ENCODE results near the gene TYW1B. TPM values are rescaled to one million over a fixed set of nuclear protein-coding genes. Genes with fewer than 3 reads are reported as not detected.
"Not testable (repeated sequence)": the region's sequence is repeated elsewhere in the genome, so short reads cannot be mapped to it uniquely, and the experiment has no call there.

Gene TYW1B
- total RNA-seq, 2 experiments from 2014 or later = 3.6 to 4.0 TPM

DNA sequence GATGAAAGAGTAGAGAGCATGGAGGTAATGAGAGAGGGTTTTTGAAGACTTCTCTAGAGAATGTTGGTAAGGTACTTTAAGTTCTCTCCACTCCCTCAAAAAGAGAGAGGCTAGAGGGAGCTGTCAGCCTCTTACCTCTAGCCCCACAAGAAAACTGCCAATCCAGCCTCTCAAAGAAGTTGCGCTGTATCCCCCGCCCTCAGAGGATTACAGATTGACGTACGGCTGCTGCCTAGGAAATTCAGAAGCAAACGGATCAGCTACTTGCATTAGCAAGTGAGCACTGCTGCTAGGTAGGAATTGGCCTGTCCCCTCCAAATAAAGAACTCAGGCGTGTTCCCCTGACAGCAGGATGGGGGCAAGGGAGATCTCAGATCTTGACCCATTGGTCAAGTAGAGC lies 34.2 kb downstream of the TYW1B start:
- H3K36me3 Mint-ChIP-seq (ENCODE audit: low read depth) = peaks cover 46% of the 10 kb centered on the region
- CTCF ChIA-PET = no interaction called here
- POLR2A ChIA-PET = no interaction called here
- no peaks in the 10 kb centered on the region for H3K9me3 Mint-ChIP-seq
- Histone ChIP-seq H3K4me3 (ENCODE audit: low read length) (no peak overlapping the region), H3K27ac (ENCODE audit: low read depth in 1 of 2, low read length in 2 of 2) (no peak overlapping the region), H3K9me3 (ENCODE audit: control insufficient read depth in 1 of 2, insufficient read depth in 1 of 2, low read length in 2 of 2) (peaks cover 0 to 5% of the 10 kb centered on the region in 2 experiments), H3K4me1 (ENCODE audit: insufficient read depth, low read length) (no peaks in the 10 kb centered on the region), H3K36me3 (ENCODE audit: insufficient read depth, low read length) (peaks cover 8% of the 10 kb centered on the region), H3K27me3 (ENCODE audit: control insufficient read depth in 1 of 2, insufficient read depth in 2 of 2, low read length in 2 of 2) (no peaks in the 10 kb centered on the region)
- no peak overlapping the region for H3K27ac Mint-ChIP-seq
- DNase-seq (no peak), ATAC-seq (ENCODE audit: poor library complexity) (no peak)
- no peaks in the 10 kb centered on the region for H3K4me1 Mint-ChIP-seq (ENCODE audit: low read depth)
- H3K27me3 Mint-ChIP-seq = no peaks in the 10 kb centered on the region
- intact Hi-C loops (cut with DNase I, micrococcal nuclease) = no loop called here
- H3K4me3 Mint-ChIP-seq = no peak overlapping the region
- TF ChIP-seq, protein P1, sequence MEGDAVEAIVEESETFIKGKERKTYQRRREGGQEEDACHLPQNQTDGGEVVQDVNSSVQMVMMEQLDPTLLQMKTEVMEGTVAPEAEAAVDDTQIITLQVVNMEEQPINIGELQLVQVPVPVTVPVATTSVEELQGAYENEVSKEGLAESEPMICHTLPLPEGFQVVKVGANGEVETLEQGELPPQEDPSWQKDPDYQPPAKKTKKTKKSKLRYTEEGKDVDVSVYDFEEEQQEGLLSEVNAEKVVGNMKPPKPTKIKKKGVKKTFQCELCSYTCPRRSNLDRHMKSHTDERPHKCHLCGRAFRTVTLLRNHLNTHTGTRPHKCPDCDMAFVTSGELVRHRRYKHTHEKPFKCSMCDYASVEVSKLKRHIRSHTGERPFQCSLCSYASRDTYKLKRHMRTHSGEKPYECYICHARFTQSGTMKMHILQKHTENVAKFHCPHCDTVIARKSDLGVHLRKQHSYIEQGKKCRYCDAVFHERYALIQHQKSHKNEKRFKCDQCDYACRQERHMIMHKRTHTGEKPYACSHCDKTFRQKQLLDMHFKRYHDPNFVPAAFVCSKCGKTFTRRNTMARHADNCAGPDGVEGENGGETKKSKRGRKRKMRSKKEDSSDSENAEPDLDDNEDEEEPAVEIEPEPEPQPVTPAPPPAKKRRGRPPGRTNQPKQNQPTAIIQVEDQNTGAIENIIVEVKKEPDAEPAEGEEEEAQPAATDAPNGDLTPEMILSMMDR (IDR thresholded peaks at IDR 0.05) = no peak

DNA sequence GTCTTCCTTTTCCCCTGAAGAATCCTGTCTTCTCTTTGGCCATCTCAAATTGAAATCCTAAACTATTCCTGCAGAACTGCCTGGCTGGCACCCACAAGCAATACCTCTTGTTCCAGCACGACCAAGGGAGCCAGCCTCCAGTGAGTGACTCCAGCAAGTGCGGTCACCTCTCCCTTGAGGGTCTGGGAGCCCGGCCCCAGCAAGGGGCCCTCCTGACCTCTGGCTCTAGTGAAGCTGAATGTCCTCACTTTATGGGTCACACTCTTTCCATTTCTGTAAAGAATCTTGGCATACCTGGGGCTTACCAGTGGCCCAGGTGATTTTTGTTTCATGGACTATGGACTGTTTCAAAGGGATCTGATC lies 37.3 kb downstream of the TYW1B start:
- H3K9me3 ChIP-seq (ENCODE audit: control insufficient read depth in 1 of 2, insufficient read depth in 1 of 2, low read length in 2 of 2); CTCF ChIA-PET; intact Hi-C loops (cut with DNase I, micrococcal nuclease); H3K4me1 Mint-ChIP-seq (ENCODE audit: low read depth); H3K4me3 ChIP-seq (ENCODE audit: low read length); ATAC-seq (ENCODE audit: poor library complexity); DNase-seq; H3K27ac ChIP-seq (ENCODE audit: low read depth in 1 of 2, low read length in 2 of 2); H3K27me3 ChIP-seq (ENCODE audit: control insufficient read depth in 1 of 2, insufficient read depth in 2 of 2, low read length in 2 of 2); POLR2A ChIA-PET; H3K9me3 Mint-ChIP-seq; H3K4me3 Mint-ChIP-seq; H3K36me3 ChIP-seq (ENCODE audit: insufficient read depth, low read length); H3K27ac Mint-ChIP-seq; H3K4me1 ChIP-seq (ENCODE audit: insufficient read depth, low read length); H3K27me3 Mint-ChIP-seq: not testable (repeated sequence)
- H3K36me3 Mint-ChIP-seq (ENCODE audit: low read depth) = peaks cover 27% of the 10 kb centered on the region

DNA sequence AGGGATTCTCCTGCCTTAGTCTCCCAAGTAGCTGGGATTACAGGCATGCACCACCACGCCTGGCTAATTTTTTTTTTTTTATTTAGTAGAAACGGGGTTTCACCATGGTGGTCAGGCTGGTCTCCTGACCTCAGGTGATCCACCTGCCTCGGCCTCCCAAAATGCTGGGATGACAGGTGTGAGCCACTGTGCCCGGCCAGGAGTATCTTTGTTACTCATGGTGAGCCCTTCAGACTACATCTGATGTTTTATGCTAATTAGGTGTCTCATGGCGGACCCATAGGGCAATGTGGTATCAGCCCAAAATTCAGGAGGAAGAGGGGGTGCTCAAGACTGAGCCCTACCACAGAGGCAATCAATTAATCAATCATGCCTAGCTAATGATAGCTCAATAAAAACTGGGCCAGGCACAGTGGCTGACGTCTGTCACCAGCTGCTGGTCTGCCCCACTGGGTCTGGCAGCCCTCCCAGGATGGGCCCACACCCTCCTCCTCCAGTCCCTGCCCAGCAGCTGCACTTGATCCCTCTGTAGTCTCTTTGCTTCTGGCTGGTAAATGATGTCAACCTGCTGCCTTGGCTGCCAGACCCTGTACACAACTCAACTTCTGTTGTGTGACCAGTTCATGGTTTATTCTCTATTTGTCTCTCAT lies 37.8 kb downstream of the TYW1B start:
- H3K27me3 ChIP-seq (ENCODE audit: control insufficient read depth in 1 of 2, insufficient read depth in 2 of 2, low read length in 2 of 2); H3K27me3 Mint-ChIP-seq; intact Hi-C loops (cut with DNase I, micrococcal nuclease); H3K4me3 ChIP-seq (ENCODE audit: low read length); H3K27ac ChIP-seq (ENCODE audit: low read depth in 1 of 2, low read length in 2 of 2); CTCF ChIA-PET; ATAC-seq (ENCODE audit: poor library complexity); H3K27ac Mint-ChIP-seq; H3K9me3 Mint-ChIP-seq; H3K4me3 Mint-ChIP-seq; H3K9me3 ChIP-seq (ENCODE audit: control insufficient read depth in 1 of 2, insufficient read depth in 1 of 2, low read length in 2 of 2); H3K36me3 ChIP-seq (ENCODE audit: insufficient read depth, low read length); H3K4me1 Mint-ChIP-seq (ENCODE audit: low read depth); DNase-seq; H3K4me1 ChIP-seq (ENCODE audit: insufficient read depth, low read length); POLR2A ChIA-PET: not testable (repeated sequence)
- H3K36me3 Mint-ChIP-seq (ENCODE audit: low read depth) = peaks cover 27% of the 10 kb centered on the region

DNA sequence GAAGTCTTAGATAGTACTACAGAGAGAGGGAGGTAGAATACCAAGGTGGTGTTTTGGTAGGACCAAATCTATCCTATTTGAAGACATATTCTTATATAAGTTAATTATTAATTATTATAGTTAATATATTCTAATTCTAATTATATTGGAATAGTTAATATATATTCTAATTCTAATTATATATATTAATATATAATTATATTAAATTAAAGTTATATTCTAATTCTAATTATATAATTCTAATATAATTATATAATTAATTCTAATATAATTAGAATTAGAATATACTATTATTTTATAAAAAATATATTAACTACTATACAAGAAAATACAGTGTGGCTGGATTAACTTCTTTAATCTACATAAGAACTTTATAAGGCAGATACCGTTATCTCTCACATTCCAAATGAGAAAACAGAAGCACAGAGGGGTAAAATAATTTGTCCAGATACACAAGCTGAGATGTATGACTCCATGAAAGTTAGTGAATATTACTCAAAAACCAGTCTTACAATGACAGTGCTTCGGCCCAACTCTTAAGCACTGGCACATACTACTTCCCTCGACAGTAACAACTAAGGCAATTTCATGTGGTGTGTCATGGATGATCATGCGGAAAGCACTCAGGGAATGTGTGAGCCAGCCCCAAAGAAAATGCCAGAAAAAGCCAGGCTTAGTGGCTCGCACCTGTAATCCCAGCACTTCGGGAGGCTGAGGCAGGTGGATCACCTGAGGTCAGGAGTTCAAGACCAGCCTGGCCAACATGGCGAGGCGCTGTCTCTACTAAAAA lies 42.6 kb downstream of the TYW1B start:
- TF ChIP-seq, protein P1 (IDR thresholded peaks at IDR 0.05) = no peak
- POLR2A ChIA-PET = no interaction called here

DNA sequence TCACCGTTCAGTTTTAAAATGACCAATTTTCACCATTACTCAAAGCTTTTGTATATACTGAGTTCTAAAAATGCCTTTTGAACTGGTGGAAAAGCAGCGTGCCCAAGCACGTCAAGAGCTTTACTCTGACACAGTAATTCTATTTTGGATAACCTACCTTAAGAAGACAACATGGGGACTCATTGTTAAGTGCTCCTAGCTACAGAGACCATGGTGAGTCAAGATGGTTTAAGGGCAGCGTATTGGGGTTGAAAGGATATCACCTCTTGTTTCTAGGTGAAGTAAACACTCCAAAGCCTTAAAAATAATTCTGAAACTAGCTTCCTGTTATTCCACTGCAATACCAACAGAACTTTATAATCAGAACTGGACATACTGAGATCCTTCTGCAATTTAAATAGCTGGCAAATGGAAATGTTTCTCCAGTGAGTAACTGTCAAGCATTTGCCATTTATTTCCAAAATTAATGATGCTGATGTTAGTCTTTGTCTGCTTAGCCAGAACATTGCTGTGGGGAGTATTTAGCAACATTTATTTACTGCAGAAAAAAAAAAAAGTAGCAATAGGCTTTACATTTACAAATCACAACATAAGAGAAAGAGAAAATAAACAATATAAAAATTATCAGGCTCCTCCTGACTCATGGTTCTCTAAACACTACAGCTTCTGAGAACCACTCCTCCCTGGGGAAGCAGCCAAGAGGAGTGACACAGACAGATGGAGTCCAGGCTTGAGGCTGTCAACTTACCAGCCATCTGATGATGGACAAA lies 44.2 kb downstream of the TYW1B start:
- H3K27me3 ChIP-seq (ENCODE audit: control insufficient read depth in 1 of 2, insufficient read depth in 2 of 2, low read length in 2 of 2); H3K9me3 Mint-ChIP-seq; ATAC-seq (ENCODE audit: poor library complexity); H3K27ac ChIP-seq (ENCODE audit: low read depth in 1 of 2, low read length in 2 of 2); POLR2A ChIA-PET; H3K4me3 Mint-ChIP-seq; H3K36me3 ChIP-seq (ENCODE audit: insufficient read depth, low read length); H3K4me3 ChIP-seq (ENCODE audit: low read length); H3K27me3 Mint-ChIP-seq; DNase-seq; H3K27ac Mint-ChIP-seq; intact Hi-C loops (cut with DNase I, micrococcal nuclease); CTCF ChIA-PET; H3K9me3 ChIP-seq (ENCODE audit: control insufficient read depth in 1 of 2, insufficient read depth in 1 of 2, low read length in 2 of 2); H3K36me3 Mint-ChIP-seq (ENCODE audit: low read depth); H3K4me1 ChIP-seq (ENCODE audit: insufficient read depth, low read length); H3K4me1 Mint-ChIP-seq (ENCODE audit: low read depth): not testable (repeated sequence)

More for the DNA sequence above, 42.6 kb downstream of the TYW1B start:
- H3K9me3 Mint-ChIP-seq = no peaks in the 10 kb centered on the region
- no peak overlapping the region for H3K27ac Mint-ChIP-seq
- intact Hi-C loops (cut with DNase I, micrococcal nuclease) = no loop called here
- H3K4me1 ChIP-seq (ENCODE audit: insufficient read depth, low read length) = no peaks in the 10 kb centered on the region
- H3K4me3 ChIP-seq (ENCODE audit: low read length) = no peak overlapping the region
- H3K4me3 Mint-ChIP-seq = no peak overlapping the region
- H3K27me3 ChIP-seq (ENCODE audit: control insufficient read depth in 1 of 2, insufficient read depth in 2 of 2, low read length in 2 of 2) = no peaks in the 10 kb centered on the region
- CTCF ChIA-PET = no interaction called here
- H3K27ac ChIP-seq (ENCODE audit: low read depth in 1 of 2, low read length in 2 of 2) = no peak overlapping the region
- no peaks in the 10 kb centered on the region for H3K4me1 Mint-ChIP-seq (ENCODE audit: low read depth)
- H3K9me3 ChIP-seq (ENCODE audit: control insufficient read depth in 1 of 2, insufficient read depth in 1 of 2, low read length in 2 of 2) = no peaks in the 10 kb centered on the region
- peaks cover 3% of the 10 kb centered on the region for H3K36me3 Mint-ChIP-seq (ENCODE audit: low read depth)
- H3K27me3 Mint-ChIP-seq = no peaks in the 10 kb centered on the region
- no peaks in the 10 kb centered on the region for H3K36me3 ChIP-seq (ENCODE audit: insufficient read depth, low read length)
- no peak for DNase-seq
- ATAC-seq (ENCODE audit: poor library complexity) = no peak
